HG03378 (cell line): ENCODE results near the gene MRFAP1L1.

Experiments used
- ATAC-seq: cut with Tn5 transposase; IDR thresholded peaks from one replicate; pipeline ENCODE4 v1.9.1; 2021; ENCODE audit warnings: mild to moderate bottlenecking, moderate library complexity; ENCODE audit not compliant: unreplicated experiment

The MRFAP1L1 gene

DNA sequence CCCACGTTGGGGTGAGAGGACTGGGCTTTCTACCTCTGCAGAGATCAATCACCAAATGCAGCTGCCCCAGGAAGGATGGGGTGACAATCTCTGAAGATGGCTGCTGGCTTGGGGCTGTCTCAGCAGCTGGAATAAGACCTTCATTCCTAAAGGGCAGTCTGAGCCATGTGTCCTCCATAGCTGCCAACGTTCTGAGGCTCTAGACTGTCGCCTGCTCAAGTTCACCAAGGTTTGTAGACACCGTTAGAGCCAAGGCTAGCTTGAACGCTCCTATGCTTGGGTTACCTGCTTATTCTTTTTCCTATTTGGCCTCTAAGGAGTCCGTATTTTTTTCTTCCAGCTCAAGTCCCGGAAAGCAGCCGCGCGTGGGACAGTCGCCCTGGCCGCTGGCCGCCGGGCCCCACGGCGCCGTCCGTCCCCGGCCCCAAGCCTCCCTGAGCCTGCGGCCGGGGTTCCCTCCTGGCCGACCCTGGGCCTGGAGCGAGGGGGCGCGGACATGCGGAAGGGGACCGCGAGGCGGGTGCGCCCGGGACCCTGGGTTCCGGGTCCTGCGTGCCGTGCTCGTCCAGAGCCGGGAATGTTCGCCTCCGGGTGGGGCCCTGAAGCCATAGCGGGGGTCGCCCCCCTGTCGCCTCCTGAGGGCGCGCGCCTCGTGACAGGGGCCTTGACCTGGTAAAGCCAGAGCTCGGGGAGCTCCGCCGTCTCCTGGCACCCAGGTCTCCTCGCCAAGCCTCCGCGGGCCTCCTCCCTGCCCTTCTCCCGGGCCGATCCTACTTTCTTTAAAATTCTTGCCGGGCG, 45.9 kb downstream of the MRFAP1L1 start:
- no peak for ATAC-seq

DNA sequence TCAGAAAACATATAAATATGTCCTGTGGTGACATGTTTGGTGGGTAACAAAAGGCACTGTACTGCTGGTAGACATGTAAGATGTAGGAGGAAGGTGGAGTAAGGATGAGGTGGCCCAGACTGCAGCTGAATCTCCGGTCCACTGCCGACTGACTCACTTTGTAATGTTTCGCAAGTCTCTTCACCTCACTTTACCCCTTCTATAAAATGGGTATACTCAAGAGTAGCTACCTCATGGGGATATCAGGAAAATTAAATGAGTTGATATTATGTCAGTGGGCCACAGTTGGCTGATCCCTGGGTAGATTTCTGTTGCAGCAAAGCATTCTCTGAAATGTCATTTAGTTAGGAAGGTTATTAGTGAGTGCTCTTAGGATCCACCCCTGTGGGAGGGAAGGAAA, 47.1 kb downstream of the MRFAP1L1 start:
- no peak for ATAC-seq

DNA sequence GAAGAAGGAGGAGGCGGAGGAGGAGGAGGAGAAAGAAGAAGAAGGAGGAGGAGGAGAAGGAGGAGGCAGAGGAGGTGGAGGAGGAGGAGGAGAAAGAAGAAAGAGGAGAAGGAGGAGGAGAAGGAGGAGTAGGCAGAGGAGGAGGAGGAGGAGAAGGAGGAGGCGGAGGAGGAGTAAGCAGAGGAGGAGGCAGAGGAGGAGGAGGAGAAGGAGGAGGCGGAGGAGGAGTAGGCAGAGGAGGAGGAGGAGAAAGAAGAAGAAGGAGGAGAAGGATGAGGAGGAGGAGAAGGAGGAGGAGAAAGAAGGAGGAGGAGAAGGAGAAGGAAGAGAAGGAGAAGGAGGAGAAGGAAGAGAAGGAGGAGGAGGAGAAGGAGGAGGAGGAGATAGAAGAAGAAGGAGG, 49.2 kb downstream of the MRFAP1L1 start:
- no peak for ATAC-seq

DNA sequence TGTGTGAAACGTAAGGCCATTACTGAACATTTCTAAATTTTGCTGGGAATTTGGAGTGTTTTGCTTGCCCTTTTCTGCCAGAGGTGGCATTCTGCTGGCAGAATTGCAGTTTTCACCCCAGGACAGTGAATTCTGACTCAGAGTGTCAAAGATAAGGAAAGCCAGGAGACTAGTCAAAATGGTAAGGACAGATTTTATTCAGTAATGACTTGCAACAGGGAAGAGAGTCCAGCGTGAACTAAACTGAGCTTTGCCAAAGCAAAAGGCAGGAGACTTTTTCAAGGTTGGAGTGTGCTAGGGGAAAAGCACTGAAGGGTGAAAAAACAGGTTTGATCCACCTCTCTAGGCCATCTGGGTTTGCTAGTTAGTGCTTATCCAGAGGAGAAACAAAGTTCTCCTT, 49.8 kb downstream of the MRFAP1L1 start:
- no peak for ATAC-seq

DNA sequence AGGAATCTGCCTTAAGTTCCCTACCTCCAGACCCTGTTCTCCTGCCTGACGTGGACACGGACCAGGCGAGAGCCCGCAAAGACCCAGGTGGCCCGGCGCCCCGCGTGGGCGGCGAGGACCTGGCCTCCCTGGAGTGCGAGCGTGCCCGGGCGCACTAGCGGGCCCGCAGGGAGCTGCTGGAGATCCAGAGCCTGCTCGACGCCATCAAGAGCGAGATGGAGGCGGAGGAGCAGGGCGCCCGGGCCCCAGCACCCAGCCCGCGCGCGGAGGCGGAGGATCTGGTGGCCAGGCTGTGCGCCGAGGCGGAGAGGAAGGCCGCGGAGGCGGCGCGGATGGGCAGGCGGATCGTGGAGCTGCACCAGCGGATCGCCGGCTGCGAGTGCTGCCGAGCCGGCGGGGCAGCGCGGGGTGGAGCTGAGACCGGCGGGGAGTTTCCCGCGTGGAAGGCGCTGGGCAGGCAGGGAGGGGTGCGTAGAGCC, 51.0 kb downstream of the MRFAP1L1 start:
- no peak for ATAC-seq

DNA sequence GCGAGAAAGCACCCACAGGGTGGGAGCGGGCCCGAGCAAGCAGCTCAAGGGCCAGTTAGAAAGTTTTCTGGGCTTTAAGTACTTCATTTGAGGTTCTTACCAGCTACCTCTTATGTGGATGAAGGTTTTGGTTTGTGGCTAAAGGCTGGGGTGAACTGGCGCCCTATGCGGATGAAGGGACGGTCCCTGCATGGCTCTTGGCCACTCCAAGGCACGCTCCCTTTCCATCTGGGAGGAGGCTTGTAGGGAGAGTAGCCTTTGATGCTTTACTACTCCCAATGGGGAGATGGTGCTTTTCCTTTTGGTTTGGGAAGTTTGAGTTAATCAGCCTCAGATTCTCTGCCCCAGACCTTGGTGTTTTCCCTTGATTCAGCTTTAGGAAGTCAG, 51.5 kb downstream of the MRFAP1L1 start:
- ATAC-seq: no peak
